HG03457 (cell line): ENCODE data around the gene GPRIN1.

Experiments used
- ATAC-seq: cut with Tn5 transposase; IDR thresholded peaks from one replicate; pipeline ENCODE4 v1.9.1; 2021; ENCODE audit warnings: moderate number of reproducible peaks; ENCODE audit not compliant: unreplicated experiment

GPRIN1 gene

DNA sequence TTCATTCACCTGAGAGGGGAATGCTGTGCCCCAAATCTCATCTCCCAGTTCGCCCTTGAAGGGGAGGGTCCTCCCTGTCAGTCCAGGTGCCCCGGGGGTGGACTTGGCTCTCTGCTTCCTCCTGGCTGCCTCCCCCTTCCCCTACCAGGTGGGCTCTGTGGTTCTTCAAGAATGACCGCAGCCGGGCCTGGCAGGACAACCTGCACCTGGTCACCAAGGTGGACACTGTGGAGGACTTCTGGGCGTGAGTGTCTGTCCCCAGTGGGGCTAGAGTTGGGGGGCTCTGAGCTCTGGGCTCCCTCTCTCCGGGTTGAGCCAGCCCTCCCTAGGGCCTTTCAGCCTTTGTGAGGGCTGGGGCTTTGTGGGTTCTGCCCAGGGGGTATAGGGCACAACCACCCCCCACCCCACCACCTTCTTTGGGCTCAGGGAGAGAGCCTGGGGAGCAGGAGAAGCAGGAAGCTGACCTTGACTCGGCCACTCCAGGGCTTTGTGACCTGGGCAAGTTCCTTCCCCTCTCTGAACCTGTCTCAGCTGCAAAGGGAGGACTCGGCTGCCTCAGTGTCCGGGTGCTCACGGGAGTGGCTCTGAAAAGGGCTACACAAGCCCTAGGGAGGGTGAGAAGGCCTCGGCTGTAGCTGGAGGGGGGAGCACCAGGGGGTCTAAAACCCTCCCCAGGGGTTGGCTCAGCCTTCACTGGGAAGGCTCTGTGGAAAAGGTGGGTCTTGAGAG lies 33.7 kb upstream of the GPRIN1 start:
- no peak for ATAC-seq

DNA sequence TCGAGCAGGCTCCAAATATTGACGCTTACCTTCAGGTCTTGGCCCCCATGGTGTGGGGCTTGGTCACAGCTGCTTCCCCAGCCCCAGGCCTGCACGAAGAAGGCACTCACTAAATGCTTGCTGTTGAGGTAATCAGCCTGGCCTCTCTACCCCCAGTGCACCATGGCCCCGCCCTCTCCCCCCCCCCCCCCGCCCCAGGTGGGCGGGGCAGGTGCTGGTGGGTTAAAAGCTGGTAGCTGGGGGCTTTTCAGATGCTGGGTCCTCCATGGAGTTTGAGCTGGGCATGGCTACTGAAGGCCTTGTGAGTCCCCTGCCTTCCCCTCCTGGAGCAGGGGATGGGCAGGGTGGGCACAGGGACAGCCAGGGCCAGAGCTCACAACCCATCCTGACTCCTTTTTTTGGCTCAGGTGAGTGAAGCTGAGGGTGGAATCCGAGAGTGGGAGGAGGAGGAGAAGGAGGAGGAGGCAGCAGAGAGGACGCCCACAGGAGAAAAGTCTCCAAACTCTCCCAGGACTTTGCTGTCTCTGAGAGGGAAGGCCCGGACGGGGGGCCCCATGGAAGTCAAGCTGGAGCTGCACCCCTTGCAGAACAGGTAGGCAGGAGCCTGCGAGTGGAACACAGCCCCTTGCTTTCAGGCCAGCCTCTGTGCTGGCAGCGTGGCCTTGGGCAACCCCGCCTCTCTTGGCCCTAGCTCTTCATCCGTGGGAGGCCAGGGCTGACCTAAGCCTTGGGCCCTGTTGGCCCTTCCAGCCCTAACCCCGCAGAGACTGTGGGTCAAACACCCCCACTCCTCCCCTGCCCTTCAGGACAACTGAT lies 32.9 kb upstream of the GPRIN1 start:
- no peak for ATAC-seq

- ATAC-seq: no peak
Observed at GRCh38 chr5:176640616-176641015, 30.7 kb upstream of the GPRIN1 start.

DNA sequence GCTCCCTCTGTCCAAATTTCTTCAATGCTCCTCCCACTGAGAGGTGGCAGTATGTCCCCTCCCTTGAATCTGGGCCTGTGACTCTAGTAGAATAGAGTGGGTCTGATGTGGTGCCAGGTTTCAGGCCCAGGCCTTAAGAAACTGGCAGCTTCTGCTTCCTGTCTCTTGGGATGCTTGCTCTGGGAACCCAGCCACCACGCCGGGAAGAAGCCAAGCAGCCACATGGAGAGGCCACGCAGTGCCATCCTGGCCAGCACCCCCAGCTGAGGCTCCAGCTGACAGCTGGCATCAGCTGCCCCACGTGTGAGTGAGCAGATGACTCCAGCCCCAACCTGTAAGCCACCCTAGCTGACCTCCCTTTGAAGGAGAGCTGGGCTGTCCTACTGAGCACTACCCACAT lies 30.0 kb upstream of the GPRIN1 start:
- ATAC-seq: no peak

DNA sequence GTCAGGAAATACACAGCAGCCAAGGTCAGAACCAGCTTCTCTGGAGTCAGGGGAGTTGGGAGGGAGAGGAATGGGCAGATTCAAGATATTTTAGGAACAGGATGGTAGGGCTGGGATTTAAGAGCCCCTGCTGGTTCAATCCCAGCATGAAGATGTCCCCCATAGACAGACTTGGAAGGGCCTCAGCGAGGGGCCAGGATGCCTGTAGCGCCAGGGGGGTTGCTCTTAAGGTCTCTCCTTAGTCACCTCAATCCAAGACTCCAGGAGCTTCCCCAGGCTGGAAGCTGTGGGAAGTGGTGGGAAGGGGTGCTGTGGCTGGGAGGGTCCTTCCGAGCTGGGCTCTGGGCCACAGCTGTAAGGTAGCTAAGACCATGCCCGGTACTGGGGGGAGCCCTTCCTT lies 29.3 kb upstream of the GPRIN1 start:
- no peak for ATAC-seq

DNA sequence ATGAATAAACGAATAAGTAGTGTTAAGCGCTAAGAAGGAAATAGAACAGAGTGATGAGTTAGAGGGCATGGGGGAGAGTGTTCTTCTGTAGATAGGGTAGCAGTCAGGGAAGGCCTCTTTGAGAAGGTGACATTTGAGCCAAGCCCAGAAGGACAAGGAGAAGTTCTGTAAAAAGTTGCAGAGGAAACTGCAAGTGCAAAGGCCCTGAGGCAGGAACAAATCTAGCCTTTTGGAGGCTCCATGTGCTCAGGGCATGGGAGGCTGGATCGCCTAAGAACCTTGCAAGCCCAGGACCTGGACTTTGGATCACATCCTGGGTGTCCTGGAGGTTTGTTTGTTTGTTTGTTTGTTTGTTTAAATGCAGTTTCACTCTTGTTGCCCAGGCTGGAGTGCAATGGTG lies 28.5 kb upstream of the GPRIN1 start:
- no peak for ATAC-seq

DNA sequence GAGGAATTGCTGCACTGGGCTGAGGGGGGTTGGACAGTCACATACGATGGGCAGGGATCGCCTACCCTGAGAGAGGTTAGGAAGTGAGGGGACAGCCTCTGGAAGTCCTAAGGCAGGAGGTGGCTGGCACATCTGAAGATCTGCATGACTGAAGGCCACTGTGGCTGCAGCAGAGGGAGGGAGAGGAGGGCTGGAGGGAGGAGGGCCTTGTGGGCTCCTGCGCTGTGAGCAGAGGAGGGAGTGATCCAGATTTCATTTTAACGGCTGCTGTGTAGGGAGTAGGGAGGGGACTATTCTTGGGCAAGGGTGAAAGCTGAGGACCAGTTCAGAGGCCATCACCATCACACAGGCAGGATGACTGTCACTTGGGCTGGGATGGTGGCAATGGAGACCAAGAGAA lies 27.6 kb upstream of the GPRIN1 start:
- ATAC-seq: no peak

GRCh38 chr5:176636426-176636825 lies 26.5 kb upstream of the GPRIN1 start:
- no peak for ATAC-seq

DNA sequence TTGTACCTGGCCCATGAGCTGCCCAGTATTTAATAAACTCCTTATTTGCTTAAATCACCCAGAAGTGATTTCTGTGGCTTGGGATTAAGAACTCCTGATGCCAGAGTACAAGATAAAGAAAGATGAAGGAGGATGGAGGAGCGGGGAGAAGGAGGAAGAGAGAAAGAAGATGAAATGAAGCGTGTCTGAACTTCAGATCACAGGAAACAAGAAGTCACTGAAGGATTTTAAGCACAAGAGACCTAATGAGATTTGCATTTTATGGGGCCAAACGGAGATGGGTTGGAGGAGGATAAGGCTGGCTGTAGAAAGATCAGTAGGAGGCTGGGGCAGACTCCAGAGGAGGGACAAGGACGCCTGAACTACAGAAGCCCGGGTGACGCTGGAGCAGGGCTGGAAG lies 23.6 kb upstream of the GPRIN1 start:
- no peak for ATAC-seq

GRCh38 chr5:176632745-176633144 lies 22.8 kb upstream of the GPRIN1 start:
- ATAC-seq: no peak

DNA sequence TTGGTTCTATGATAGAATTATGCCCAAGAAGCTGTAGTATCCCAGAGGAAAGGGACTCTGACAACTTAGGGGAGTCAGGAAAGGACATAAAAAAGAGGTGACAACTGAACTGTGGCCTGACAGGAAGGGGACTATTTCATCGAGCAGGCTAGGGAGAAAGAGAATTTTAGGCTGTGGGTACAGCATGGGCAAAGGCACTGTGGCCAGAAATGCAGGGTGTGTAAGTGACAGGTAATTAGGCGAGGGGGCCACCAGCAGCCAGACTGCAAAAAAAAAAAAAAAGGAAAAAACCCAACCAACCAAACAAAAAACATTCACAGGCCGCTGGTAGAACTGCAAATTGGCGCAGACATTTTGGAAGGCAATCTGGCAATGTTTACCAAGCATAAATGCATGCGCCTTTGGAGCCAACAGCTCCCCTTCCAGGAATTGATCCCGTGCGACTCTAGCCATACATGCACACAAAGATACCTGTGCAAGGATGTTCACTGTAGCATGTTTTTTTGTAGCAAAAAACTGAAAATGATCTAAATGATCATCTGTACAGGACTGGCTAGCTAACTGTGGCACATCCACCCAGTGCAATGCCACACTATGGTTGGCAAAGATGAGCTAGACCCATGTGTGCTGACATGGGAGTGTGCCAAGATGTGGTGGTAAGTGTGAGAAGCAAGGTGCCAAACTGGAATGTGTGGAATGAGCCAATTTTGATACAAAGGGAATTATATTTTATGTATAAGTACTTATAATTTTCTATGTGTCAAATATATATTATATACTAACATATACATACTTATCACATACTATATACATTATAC lies 21.6 kb upstream of the GPRIN1 start:
- ATAC-seq: no peak

- no peak for ATAC-seq
Observed at GRCh38 chr5:176630681-176631222, 20.8 kb upstream of the GPRIN1 start.

DNA sequence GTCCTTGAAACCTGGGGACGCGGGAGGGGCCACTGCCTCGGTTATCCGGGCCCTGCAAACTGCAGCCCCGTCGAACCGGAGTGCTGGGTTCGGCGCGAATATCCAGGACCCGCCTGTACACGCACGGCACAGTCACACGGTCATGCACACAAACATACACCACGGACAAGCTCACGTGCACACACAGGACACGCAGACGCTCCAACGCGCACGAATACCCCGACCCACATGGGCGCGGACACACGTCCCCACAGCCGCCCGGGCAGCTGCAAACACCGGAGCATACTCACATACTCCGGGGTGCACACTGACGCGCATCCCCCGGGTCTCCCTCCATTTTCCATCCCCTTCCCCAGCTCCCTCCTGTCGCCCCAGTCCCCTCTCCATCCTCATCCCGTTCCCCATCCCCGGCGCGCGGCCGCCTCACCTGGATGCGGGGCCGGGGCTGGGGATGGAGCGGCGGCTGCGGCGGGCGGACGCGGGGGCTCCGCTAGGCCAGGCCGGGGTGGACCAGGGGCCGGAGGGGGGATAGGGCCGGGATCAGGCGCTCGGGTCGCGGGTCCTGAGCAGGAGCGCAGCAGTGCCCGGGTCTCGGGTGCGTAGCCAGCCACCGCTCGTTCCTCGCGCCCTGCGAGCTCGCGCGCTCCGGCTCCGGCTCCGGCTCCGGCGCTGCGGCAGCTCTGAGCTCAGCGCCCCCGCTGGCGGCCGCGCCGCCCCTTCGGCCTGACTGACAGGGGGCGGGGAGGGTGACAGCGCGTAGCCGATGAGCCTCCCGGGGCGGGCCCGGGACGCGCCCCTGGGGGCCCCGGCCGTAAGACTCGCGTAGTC lies 20.1 kb upstream of the GPRIN1 start, which contains the start of the genes EIF4E1B and SNCB:
EIF4E1B (plus strand) TSS at position 823 of the 828 bp plus-strand sequence. CDS start 12,113 bp downstream, outside the sequence.
SNCB (minus strand) TSS at position 682 of the 828 bp plus-strand sequence. CDS start 880 bp downstream, outside the sequence.
- no peak for ATAC-seq

DNA sequence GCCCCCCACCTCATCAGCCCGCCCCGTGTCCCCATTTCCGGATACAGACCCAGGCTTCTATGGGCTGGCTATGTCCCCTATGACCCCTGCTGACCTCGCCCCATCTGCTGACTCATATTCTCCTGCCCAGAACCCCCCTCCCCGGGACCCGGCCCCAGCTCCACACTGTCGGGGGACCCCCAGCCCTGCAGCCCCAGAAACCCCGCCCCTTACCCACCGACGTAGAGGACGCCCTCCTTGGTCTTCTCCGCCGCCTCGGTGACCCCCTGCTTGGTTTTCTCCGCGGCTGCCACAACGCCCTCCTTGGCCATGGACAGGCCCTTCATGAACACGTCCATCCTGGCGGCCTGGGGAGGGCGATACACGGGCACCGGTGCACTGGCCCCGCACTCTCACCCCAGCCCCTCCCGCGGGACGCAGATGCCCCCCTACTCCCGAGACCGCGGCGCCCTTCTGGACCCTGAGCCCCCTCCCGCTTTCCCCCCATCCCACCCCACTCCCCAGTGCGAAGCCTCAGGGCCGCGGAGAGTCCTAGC lies 19.4 kb upstream of the GPRIN1 start:
- ATAC-seq: no peak

DNA sequence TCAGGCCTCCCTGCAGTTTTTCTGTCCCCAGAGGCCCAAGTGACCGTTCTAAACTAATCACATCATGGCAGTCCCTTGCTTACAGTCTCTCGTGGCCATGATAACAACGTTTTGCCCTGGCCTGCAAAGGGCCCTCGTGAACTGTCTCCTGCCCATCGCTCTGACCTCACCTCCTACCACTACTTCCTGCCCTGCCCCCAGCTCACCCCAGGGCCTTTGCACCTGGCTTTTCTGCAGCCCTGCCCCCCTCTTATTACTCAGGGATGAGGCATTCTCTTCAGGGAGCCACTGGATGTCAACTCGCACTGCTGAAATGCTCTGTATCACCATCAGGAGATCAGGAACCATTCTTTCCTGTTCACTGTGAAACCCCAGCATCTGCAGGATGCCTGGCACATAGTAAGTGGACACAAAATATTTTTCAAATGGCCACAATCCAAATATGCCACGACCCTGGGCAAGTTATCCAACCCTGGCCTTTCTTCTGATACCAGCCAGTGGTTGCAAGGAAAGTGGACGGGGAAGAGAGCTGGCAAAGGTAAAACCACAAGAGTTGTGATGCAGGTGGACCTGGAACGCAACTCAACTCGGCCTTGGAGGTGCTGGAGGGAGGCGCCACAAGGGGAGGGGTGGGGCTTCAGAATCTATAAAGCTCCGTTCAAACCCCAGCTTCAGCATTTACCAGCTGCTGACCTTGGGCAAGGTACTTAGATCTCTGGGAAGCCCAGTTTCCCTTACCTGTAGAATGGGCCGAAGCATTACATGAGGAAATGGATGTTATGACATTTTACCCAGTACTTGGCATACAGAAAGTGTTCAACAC lies 18.7 kb upstream of the GPRIN1 start:
- no peak for ATAC-seq

GRCh38 chr5:176627582-176627981 lies 17.6 kb upstream of the GPRIN1 start:
- ATAC-seq: no peak

DNA sequence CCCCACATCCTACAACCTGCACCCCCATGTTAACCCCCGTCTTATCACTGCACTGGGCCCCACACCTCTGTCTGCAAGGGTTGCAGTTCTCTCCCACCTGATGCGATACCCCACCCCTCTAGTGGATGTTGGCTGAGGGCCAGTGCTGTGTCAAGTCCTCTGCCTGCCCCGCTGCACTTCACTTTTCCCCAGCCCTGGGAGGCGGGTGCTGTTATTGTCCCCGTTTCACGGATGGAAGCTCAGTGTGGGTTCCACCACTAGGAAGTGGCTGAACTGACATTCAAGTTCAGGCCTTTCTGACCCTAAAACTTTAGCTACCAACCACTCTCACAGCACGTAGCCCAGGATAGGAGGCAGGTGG lies 16.9 kb upstream of the GPRIN1 start:
- ATAC-seq: no peak

- ATAC-seq: no peak
Observed at GRCh38 chr5:176625966-176626875, 16.3 kb upstream of the GPRIN1 start.
